ENCODE results near the gene CCM2L. TPM values are rescaled to one million over a fixed set of nuclear protein-coding genes. Genes with fewer than 3 reads are reported as not detected.

CCM2L gene
- total and polyA plus RNA-seq, 2 donors (not counting 1 experiment from before 2014, with no cell fraction given): not detected

GRCh38 chr20:31998246-31998645, 12.0 kb upstream of the CCM2L start:
- Histone ChIP-seq H3K27ac (ENCODE audit: low read length in 2 of 2) (no peak overlapping the region), H3K9ac (ENCODE audit: low read length) (no peak overlapping the region), H3K27me3 (replicated peaks in 1 of 4; ENCODE audit: control extremely low read depth in 1 of 4, control insufficient read depth in 3 of 4, insufficient read depth in 4 of 4, low read length in 3 of 4) (peaks cover 0 to 17% (median 4%) of the 10 kb centered on the region in 4 experiments), H3K36me3 (replicated peaks in 1 of 2; ENCODE audit: control extremely low read depth in 1 of 2, control insufficient read depth in 1 of 2, extremely low read depth in 1 of 2, insufficient read depth in 2 of 2, low read length in 1 of 2) (no peaks in the 10 kb centered on the region), H2AFZ (ENCODE audit: insufficient read depth, low read depth, low read length, poor library complexity, severe bottlenecking) (no peak overlapping the region), H3K4me2 (replicated peaks; ENCODE audit: low read depth, low read length, poor library complexity, severe bottlenecking) (no peak overlapping the region), H3K9me3 (ENCODE audit: control extremely low read depth in 1 of 3, control insufficient read depth in 2 of 3, insufficient read depth in 1 of 3, low read length in 2 of 3) (peaks cover 0 to 6% (median 0%) of the 10 kb centered on the region in 3 donors), H3K4me1 (ENCODE audit: control insufficient read depth in 2 of 2, insufficient read depth in 2 of 2, low read length in 2 of 2) (peaks cover 5 to 12% of the 10 kb centered on the region in 2 donors), H3K79me2 (ENCODE audit: control insufficient read depth, insufficient read depth, low read length) (no peaks in the 10 kb centered on the region), H3K4me3 (ENCODE audit: control extremely low read depth in 1 of 5, extremely low read depth in 1 of 5, insufficient read depth in 1 of 5, low read depth in 2 of 5, low read length in 4 of 5) (no peak overlapping the region), H4K20me1 (ENCODE audit: control insufficient read depth, insufficient read depth, low read length, poor library complexity, severe bottlenecking) (no peaks in the 10 kb centered on the region)
- H3K4me1 Mint-ChIP-seq: peaks cover 9% of the 10 kb centered on the region
- peaks cover 39% of the 10 kb centered on the region for H3K27me3 Mint-ChIP-seq
- CTCF ChIA-PET: no interaction called here
- no peak overlapping the region for H3K27ac Mint-ChIP-seq
- ATAC-seq (ENCODE audit: low read depth) (no peak), DNase-seq (no peak)
- 77% methylated on average over 2 of the region's 2 CpGs for WGBS (ENCODE audit: insufficient coverage)
- H3K4me3 Mint-ChIP-seq: no peak overlapping the region
- TF ChIP-seq CTCF (IDR thresholded peaks at IDR 0.05): no peak
- TF ChIP-seq EZH2 (IDR thresholded peaks at IDR 0.05; ENCODE audit: borderline replicate concordance, insufficient read depth, low read depth, low read length, poor library complexity, severe bottlenecking): no peak
- POLR2A ChIA-PET: no interaction called here
- no peaks in the 10 kb centered on the region for H3K9me3 Mint-ChIP-seq (ENCODE audit: insufficient read depth)
- intact Hi-C loops (cut with micrococcal nuclease): no loop called here

- no peaks in the 10 kb centered on the region for H4K20me1 ChIP-seq (ENCODE audit: control insufficient read depth, insufficient read depth, low read length, poor library complexity, severe bottlenecking)
- H3K9ac ChIP-seq (ENCODE audit: low read length): no peak overlapping the region
- DNase-seq: no peak
- H3K27ac ChIP-seq (ENCODE audit: low read length in 2 of 2): no peak overlapping the region
- no peaks in the 10 kb centered on the region for H3K36me3 ChIP-seq (replicated peaks in 1 of 2; ENCODE audit: control extremely low read depth in 1 of 2, control insufficient read depth in 1 of 2, extremely low read depth in 1 of 2, insufficient read depth in 2 of 2, low read length in 1 of 2)
- ATAC-seq (ENCODE audit: low read depth): no peak
- H3K4me3 Mint-ChIP-seq: no peak overlapping the region
- intact Hi-C loops (cut with micrococcal nuclease): no loop called here
- no peaks in the 10 kb centered on the region for H3K9me3 ChIP-seq (ENCODE audit: control extremely low read depth in 1 of 3, control insufficient read depth in 2 of 3, insufficient read depth in 1 of 3, low read length in 2 of 3)
- no peak for TF ChIP-seq EZH2 (IDR thresholded peaks at IDR 0.05; ENCODE audit: borderline replicate concordance, insufficient read depth, low read depth, low read length, poor library complexity, severe bottlenecking)
- TF ChIP-seq CTCF (IDR thresholded peaks at IDR 0.05): no peak
- ChIA-PET POLR2A (no interaction called here), CTCF (no interaction called here)
- 83% methylated on average over 2 of the region's 2 CpGs for WGBS (ENCODE audit: insufficient coverage)
- no peak overlapping the region for H3K27ac Mint-ChIP-seq
- no peaks in the 10 kb centered on the region for H3K9me3 Mint-ChIP-seq (ENCODE audit: insufficient read depth)
- H3K79me2 ChIP-seq (ENCODE audit: control insufficient read depth, insufficient read depth, low read length): no peaks in the 10 kb centered on the region
- H2AFZ ChIP-seq (ENCODE audit: insufficient read depth, low read depth, low read length, poor library complexity, severe bottlenecking): no peak overlapping the region
- H3K27me3 ChIP-seq (replicated peaks in 1 of 4; ENCODE audit: control extremely low read depth in 1 of 4, control insufficient read depth in 3 of 4, insufficient read depth in 4 of 4, low read length in 3 of 4): peaks cover 0 to 3% (median 0%) of the 10 kb centered on the region in 4 experiments
- no peaks in the 10 kb centered on the region for H3K4me1 ChIP-seq (ENCODE audit: control insufficient read depth in 2 of 2, insufficient read depth in 2 of 2, low read length in 2 of 2)
- H3K4me2 ChIP-seq (replicated peaks; ENCODE audit: low read depth, low read length, poor library complexity, severe bottlenecking): no peak overlapping the region
- no peaks in the 10 kb centered on the region for H3K4me1 Mint-ChIP-seq
- peaks cover 11% of the 10 kb centered on the region for H3K27me3 Mint-ChIP-seq
- no peak overlapping the region for H3K4me3 ChIP-seq (ENCODE audit: control extremely low read depth in 1 of 5, extremely low read depth in 1 of 5, insufficient read depth in 1 of 5, low read depth in 2 of 5, low read length in 4 of 5)
Observed at GRCh38 chr20:32003325-32003724, 6.9 kb upstream of the CCM2L start.
